Measurements from ENCODE around the gene TTC16.

DNA sequence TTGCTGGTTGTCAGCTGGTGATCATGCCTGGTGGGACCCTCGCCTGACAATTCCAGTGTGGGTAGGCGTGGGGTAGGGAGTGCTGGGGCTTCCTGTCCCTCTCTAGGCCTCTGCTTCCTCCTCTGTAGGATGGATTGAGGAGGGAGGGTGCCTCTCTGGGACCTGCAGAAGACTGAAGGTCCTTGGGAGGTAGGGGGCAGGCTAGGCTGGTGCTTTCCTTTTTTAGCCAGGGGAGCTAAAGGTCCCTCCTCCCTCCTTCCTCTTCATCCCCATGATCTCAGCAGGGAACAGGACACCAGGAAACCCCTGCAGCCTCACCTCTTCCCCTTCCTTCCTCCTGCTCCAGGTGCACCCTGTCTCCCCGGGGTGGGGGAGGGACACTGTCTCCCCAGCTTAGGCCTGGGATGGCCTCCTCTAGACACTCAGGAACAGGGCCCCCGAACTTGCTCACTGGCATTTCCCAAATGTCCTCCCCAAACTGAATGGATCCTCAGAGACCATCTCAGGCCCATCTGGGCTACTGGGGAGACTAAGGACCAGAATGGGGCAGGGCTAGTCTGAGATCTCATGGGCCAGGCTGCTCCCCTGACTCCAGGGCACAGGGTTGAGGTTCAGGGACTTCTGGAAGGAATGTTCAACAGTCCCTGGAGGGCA, 54.2 kb downstream of the TTC16 start:
- TF ChIP-seq CTCF (IDR thresholded peaks at IDR 0.05; ENCODE audit: poor library complexity) (no peak), EZH2phosphoT487 (IDR thresholded peaks at IDR 0.05; ENCODE audit: low read depth, severe bottlenecking, unreplicated experiment) (no peak), EZH2 (IDR thresholded peaks at IDR 0.05; ENCODE audit: borderline replicate concordance) (no peak)

Measured in hepatocyte (in vitro differentiated cells).